HEK293 (cell line): ENCODE results near the gene PDGFB.

Source experiments
- ZNF121 ChIP-seq: fragments of 450-650 bp; formaldehyde crosslinking; IDR thresholded peaks from 2 replicates; pipeline ENCODE4 v1.5.1; 2016; ENCODE audit warnings: missing biosample characterization, missing genetic modification characterization
- ZNF549 ChIP-seq: fragments of 450-650 bp; IDR thresholded peaks from 2 replicates; pipeline ENCODE4 v1.5.1; 2018; ENCODE audit warnings: missing biosample characterization, missing genetic modification characterization, mild to moderate bottlenecking, inconsistent platforms, moderate library complexity
- ZNF555 ChIP-seq: fragments of 450-650 bp; formaldehyde crosslinking; conservative IDR thresholded peaks from 2 replicates; pipeline ENCODE4 v1.5.1; 2017; ENCODE audit warnings: missing biosample characterization, mild to moderate bottlenecking, missing genetic modification characterization, inconsistent platforms
- TF ChIP-seq, protein P1 (sequence below): fragments of 450-650 bp; formaldehyde crosslinking; IDR thresholded peaks from 2 replicates; pipeline ENCODE4 v1.5.1; 2016; ENCODE audit warnings: missing biosample characterization, missing genetic modification characterization

DNA sequence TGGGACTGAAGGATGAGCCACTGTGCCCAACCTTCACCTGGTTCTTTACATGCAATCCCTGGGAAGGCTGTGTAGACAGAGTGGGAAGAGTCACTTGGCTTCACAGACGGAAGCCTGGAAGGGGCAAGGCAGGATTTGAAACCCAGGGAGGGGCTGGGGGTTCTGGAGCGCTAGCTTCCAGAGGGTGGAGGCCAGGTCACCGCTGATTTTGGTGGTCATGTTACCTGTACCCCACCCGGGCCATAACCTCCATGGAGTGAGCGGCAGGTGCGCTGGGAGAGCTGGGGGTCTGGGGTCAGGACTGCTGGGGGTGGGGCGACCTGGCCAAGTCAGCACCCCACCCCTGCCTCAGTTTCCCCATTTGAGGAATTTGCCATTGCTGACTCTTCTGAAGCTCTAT lies 38.3 kb downstream of the PDGFB start:
- TF ChIP-seq, protein P1, sequence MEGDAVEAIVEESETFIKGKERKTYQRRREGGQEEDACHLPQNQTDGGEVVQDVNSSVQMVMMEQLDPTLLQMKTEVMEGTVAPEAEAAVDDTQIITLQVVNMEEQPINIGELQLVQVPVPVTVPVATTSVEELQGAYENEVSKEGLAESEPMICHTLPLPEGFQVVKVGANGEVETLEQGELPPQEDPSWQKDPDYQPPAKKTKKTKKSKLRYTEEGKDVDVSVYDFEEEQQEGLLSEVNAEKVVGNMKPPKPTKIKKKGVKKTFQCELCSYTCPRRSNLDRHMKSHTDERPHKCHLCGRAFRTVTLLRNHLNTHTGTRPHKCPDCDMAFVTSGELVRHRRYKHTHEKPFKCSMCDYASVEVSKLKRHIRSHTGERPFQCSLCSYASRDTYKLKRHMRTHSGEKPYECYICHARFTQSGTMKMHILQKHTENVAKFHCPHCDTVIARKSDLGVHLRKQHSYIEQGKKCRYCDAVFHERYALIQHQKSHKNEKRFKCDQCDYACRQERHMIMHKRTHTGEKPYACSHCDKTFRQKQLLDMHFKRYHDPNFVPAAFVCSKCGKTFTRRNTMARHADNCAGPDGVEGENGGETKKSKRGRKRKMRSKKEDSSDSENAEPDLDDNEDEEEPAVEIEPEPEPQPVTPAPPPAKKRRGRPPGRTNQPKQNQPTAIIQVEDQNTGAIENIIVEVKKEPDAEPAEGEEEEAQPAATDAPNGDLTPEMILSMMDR: no peak
- no peak for TF ChIP-seq ZNF555
- no peak for TF ChIP-seq ZNF121 (tag by site-specific recombination)
- TF ChIP-seq ZNF549 (tag by site-specific recombination): no peak
